HG03108 (cell line): ENCODE measurements around the gene PTPRO.

Experiments used
- ATAC-seq: cut with Tn5 transposase; IDR thresholded peaks from one replicate; pipeline ENCODE4 v1.9.1; 2021; ENCODE audit warnings: moderate library complexity; ENCODE audit not compliant: unreplicated experiment

Gene PTPRO

GRCh38 chr12:15550793-15551192 is 228.5 kb downstream of the PTPRO start:
- no peak for ATAC-seq

GRCh38 chr12:15555446-15555845 is 233.1 kb downstream of the PTPRO start:
- ATAC-seq = no peak

- ATAC-seq = no peak
Observed at GRCh38 chr12:15556411-15557102, 234.2 kb downstream of the PTPRO start.

GRCh38 chr12:15558915-15559528 is 236.7 kb downstream of the PTPRO start:
- ATAC-seq = no peak

GRCh38 chr12:15561396-15561795 is 239.1 kb downstream of the PTPRO start:
- no peak for ATAC-seq

GRCh38 chr12:15562263-15562662 is 240.0 kb downstream of the PTPRO start:
- no peak for ATAC-seq

GRCh38 chr12:15563663-15564062 is 241.4 kb downstream of the PTPRO start:
- no peak for ATAC-seq

- ATAC-seq = no peak
Observed at GRCh38 chr12:15574353-15574752, 252.0 kb downstream of the PTPRO start.

GRCh38 chr12:15575671-15576541 is 253.6 kb downstream of the PTPRO start:
- no peak for ATAC-seq

- ATAC-seq = no peak
Observed at GRCh38 chr12:15580431-15580830, 258.1 kb downstream of the PTPRO start.

- no peak for ATAC-seq
Observed at GRCh38 chr12:15581006-15581405, 258.7 kb downstream of the PTPRO start.

- ATAC-seq = no peak
Observed at GRCh38 chr12:15583804-15584203, 261.5 kb downstream of the PTPRO start.

- ATAC-seq = no peak
Observed at GRCh38 chr12:15584366-15585041, 262.2 kb downstream of the PTPRO start.

GRCh38 chr12:15589328-15590032 is 267.2 kb downstream of the PTPRO start:
- ATAC-seq = no peak

GRCh38 chr12:15590180-15590826 is 268.0 kb downstream of the PTPRO start:
- ATAC-seq = peak; percentile 82

- no peak for ATAC-seq
Observed at GRCh38 chr12:15591811-15592210, 269.5 kb downstream of the PTPRO start.

- ATAC-seq = no peak
Observed at GRCh38 chr12:15592934-15593333, 270.6 kb downstream of the PTPRO start.

- no peak for ATAC-seq
Observed at GRCh38 chr12:15596174-15596573, 273.9 kb downstream of the PTPRO start.

GRCh38 chr12:15597125-15597830 is 275.0 kb downstream of the PTPRO start:
- ATAC-seq = no peak
